Suprapubic skin (tissue), 4 donors: Measurements from ENCODE around the gene SOX6. TPM values are rescaled to one million over a fixed set of nuclear protein-coding genes. Genes with fewer than 3 reads are reported as not detected.

ENCODE experiments used
- DNase-seq, 2 donors: peaks; one replicate each; pipeline ENCODE4 v3.0.0-alpha.2; 2019; ENCODE audit warnings: low spot score in 2 of 2
- H3K27ac ChIP-seq: fragments of 200-600 bp; sonication (generic); one replicate; pipeline ENCODE4 v1.5.1; 2019
- H3K27me3 ChIP-seq: fragments of 200-600 bp; sonication (generic); one replicate; pipeline ENCODE4 v1.5.1; 2019
- H3K36me3 ChIP-seq: fragments of 200-600 bp; sonication (generic); one replicate; pipeline ENCODE4 v1.5.1; 2019
- H3K4me1 ChIP-seq: fragments of 200-600 bp; sonication (generic); one replicate; pipeline ENCODE4 v1.5.1; 2019
- H3K4me3 ChIP-seq: fragments of 200-600 bp; sonication (generic); one replicate; pipeline ENCODE4 v1.5.1; 2019; ENCODE audit warnings: mild to moderate bottlenecking
- H3K9me3 ChIP-seq: fragments of 200-600 bp; sonication (generic); one replicate; pipeline ENCODE4 v1.5.1; 2019
- EP300 ChIP-seq: sonication (generic); formaldehyde crosslinking; IDR thresholded peaks from one replicate; pipeline ENCODE4 v1.6.1; 2017; ENCODE audit warnings: antibody characterized with exemption
- POLR2A ChIP-seq, 2 donors: fragments of 450-650 bp; IDR thresholded peaks; one replicate each; pipeline ENCODE4 v1.6.1; 2017; ENCODE audit warnings: antibody characterized with exemption in 2 of 2, mild to moderate bottlenecking in 2 of 2, moderate library complexity in 2 of 2
- POLR2AphosphoS5 ChIP-seq, 3 donors: sonication (generic); formaldehyde crosslinking; IDR thresholded peaks; one replicate each; pipeline ENCODE4 v1.6.1; 2017; ENCODE audit warnings: antibody characterized with exemption in 3 of 3
- WGBS: methylation state at CpG from one replicate; pipeline ENCODE4 v1.1.5; 2018; 5-methylcytosine and 5-hydroxymethylcytosine counted together
- total RNA-seq, 4 donors: library from RNA; depleted of rRNA; stranded (reverse); fragments of >200 nt; gene quantifications; one replicate each; pipeline ENCODE4 v1.1.0, GENCODE V29; 2016
- TF ChIP-seq, protein P1 (sequence below), 2 donors: fragments of 200-600 bp in 1 of 2; fragments of 450-650 bp in 1 of 2; sonication (generic) in 1 of 2; IDR thresholded peaks; one replicate each; pipeline ENCODE4 v1.5.1; 2016 to 2019; ENCODE audit warnings: antibody characterized with exemption in 2 of 2, mild to moderate bottlenecking in 1 of 2, moderate library complexity in 1 of 2

The SOX6 gene
- total RNA-seq, 4 donors from 2014 or later, result 12.1 to 32.0 (median 23.8) TPM

- no peaks in the 10 kb centered on the region for H3K9me3 ChIP-seq
- no peak for DNase-seq
- no peaks in the 10 kb centered on the region for H3K36me3 ChIP-seq
- H3K4me3 ChIP-seq, result no peak overlapping the region
- H3K27ac ChIP-seq, result no peak overlapping the region
- TF ChIP-seq POLR2A (IDR thresholded peaks at IDR 0.05) (no peak), POLR2AphosphoS5 (IDR thresholded peaks at IDR 0.05) (no peak), EP300 (no peak)
- TF ChIP-seq, protein P1, sequence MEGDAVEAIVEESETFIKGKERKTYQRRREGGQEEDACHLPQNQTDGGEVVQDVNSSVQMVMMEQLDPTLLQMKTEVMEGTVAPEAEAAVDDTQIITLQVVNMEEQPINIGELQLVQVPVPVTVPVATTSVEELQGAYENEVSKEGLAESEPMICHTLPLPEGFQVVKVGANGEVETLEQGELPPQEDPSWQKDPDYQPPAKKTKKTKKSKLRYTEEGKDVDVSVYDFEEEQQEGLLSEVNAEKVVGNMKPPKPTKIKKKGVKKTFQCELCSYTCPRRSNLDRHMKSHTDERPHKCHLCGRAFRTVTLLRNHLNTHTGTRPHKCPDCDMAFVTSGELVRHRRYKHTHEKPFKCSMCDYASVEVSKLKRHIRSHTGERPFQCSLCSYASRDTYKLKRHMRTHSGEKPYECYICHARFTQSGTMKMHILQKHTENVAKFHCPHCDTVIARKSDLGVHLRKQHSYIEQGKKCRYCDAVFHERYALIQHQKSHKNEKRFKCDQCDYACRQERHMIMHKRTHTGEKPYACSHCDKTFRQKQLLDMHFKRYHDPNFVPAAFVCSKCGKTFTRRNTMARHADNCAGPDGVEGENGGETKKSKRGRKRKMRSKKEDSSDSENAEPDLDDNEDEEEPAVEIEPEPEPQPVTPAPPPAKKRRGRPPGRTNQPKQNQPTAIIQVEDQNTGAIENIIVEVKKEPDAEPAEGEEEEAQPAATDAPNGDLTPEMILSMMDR (IDR thresholded peaks at IDR 0.05), result no peak
- peaks cover 11% of the 10 kb centered on the region for H3K4me1 ChIP-seq
- no peaks in the 10 kb centered on the region for H3K27me3 ChIP-seq
Observed at GRCh38 chr11:16279524-16279923, 76.8 kb downstream of the SOX6 start.

- DNase-seq, result no peak
- Histone ChIP-seq H3K36me3 (no peaks in the 10 kb centered on the region), H3K9me3 (no peaks in the 10 kb centered on the region), H3K27me3 (no peaks in the 10 kb centered on the region), H3K27ac (no peak overlapping the region), H3K4me1 (peaks cover 11% of the 10 kb centered on the region), H3K4me3 (no peak overlapping the region)
- 76% methylated on average over 1 of the region's 1 CpG for WGBS
- no peak for TF ChIP-seq POLR2AphosphoS5 (IDR thresholded peaks at IDR 0.05)
Observed at GRCh38 chr11:16278979-16279378, 77.4 kb downstream of the SOX6 start.

DNA sequence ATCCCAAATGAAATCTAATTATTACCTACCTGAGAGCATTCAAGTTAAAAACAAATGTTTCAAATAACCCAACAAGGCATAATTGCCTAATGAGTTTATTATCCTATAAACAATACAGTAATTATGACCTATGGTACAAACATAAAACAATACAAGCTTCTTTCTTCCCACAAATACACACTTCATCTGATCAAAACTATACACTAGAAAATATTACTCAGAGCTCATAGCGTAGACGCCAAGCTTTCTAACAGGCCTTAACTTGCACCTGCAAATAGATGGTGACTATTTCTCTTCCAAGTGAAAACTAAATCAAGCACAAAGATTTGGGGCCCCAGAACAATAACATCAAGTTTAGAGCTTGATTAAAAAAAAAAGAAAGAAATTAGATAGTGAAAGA, 78.1 kb downstream of the SOX6 start:
- H3K4me1 ChIP-seq, result peaks cover 11% of the 10 kb centered on the region
- WGBS, result 51% methylated on average over 2 of the region's 2 CpGs
- H3K27ac ChIP-seq, result no peak overlapping the region
- H3K9me3 ChIP-seq, result no peaks in the 10 kb centered on the region
- H3K27me3 ChIP-seq, result no peaks in the 10 kb centered on the region
- no peaks in the 10 kb centered on the region for H3K36me3 ChIP-seq
- no peak for DNase-seq
- TF ChIP-seq EP300 (no peak), POLR2A (IDR thresholded peaks at IDR 0.05) (no peak), POLR2AphosphoS5 (IDR thresholded peaks at IDR 0.05) (no peak)
- TF ChIP-seq, protein P1 (IDR thresholded peaks at IDR 0.05), result no peak
- no peak overlapping the region for H3K4me3 ChIP-seq

- 91% methylated on average over 2 of the region's 2 CpGs for WGBS
- Histone ChIP-seq H3K4me1 (peaks cover 11% of the 10 kb centered on the region), H3K9me3 (no peaks in the 10 kb centered on the region), H3K27me3 (no peaks in the 10 kb centered on the region), H3K36me3 (no peaks in the 10 kb centered on the region), H3K27ac (no peak overlapping the region), H3K4me3 (no peak overlapping the region)
- TF ChIP-seq EP300, result no peak
- no peak for DNase-seq
Observed at GRCh38 chr11:16276251-16276650, 80.1 kb downstream of the SOX6 start.

GRCh38 chr11:16271258-16271657, 85.1 kb downstream of the SOX6 start:
- no peaks in the 10 kb centered on the region for H3K27me3 ChIP-seq
- peaks cover 3% of the 10 kb centered on the region for H3K9me3 ChIP-seq
- no peak for TF ChIP-seq POLR2A (IDR thresholded peaks at IDR 0.05)
- TF ChIP-seq, protein P1 (IDR thresholded peaks at IDR 0.05), result no peak
- no peak for TF ChIP-seq POLR2AphosphoS5 (IDR thresholded peaks at IDR 0.05)
- TF ChIP-seq EP300, result no peak
- H3K36me3 ChIP-seq, result no peaks in the 10 kb centered on the region
- no peak for DNase-seq
- H3K4me1 ChIP-seq, result no peaks in the 10 kb centered on the region
- 70% methylated on average over 1 of the region's 1 CpG for WGBS
- H3K27ac ChIP-seq, result no peak overlapping the region
- no peak overlapping the region for H3K4me3 ChIP-seq

- H3K27me3 ChIP-seq, result no peaks in the 10 kb centered on the region
- H3K27ac ChIP-seq, result no peak overlapping the region
- DNase-seq, result no peak
- H3K4me1 ChIP-seq, result no peaks in the 10 kb centered on the region
- no peak for TF ChIP-seq EP300
- no peak for TF ChIP-seq POLR2AphosphoS5 (IDR thresholded peaks at IDR 0.05)
- TF ChIP-seq POLR2A (IDR thresholded peaks at IDR 0.05), result no peak
- TF ChIP-seq, protein P1 (IDR thresholded peaks at IDR 0.05), result no peak
- H3K4me3 ChIP-seq, result no peak overlapping the region
- no peaks in the 10 kb centered on the region for H3K36me3 ChIP-seq
- peaks cover 3% of the 10 kb centered on the region for H3K9me3 ChIP-seq
Observed at GRCh38 chr11:16266021-16266420, 90.3 kb downstream of the SOX6 start.
